T-helper 17 cell (primary cell): ENCODE measurements around the gene TBC1D22A. TPM values are rescaled to one million over a fixed set of nuclear protein-coding genes. Genes with fewer than 3 reads are reported as not detected.
"Not testable (repeated sequence)": the region's sequence is repeated elsewhere in the genome, so short reads cannot be mapped to it uniquely, and the experiment has no call there.

Experiments used
- ATAC-seq: fragments of 150-1000 bp; cut with Tn5 transposase; 2 replicates; pipeline ENCODE4 v1.10.0; 2021; ENCODE audit warnings: mild to moderate bottlenecking, moderate library complexity
- DNase-seq, 3 donors: peaks; one replicate each; pipeline versions ENCODE4 v3.0.0 to v3.0.0-alpha.2; 2020 to 2021
- H3K9me3 ChIP-seq: one replicate; pipeline ENCODE4 v1.7.0; 2013; ENCODE audit warnings: low read length, mild to moderate bottlenecking; ENCODE audit not compliant: control insufficient read depth, poor library complexity, severe bottlenecking
- H3K27ac Mint-ChIP-seq: one replicate; pipeline ENCODE4 v1.8.0; 2022; ENCODE audit warnings: mild to moderate bottlenecking, moderate library complexity, mixed read lengths
- H3K27me3 Mint-ChIP-seq: one replicate; pipeline ENCODE4 v1.8.0; 2022; ENCODE audit warnings: mixed read lengths
- H3K36me3 Mint-ChIP-seq: one replicate; pipeline ENCODE4 v1.8.0; 2022; ENCODE audit warnings: low read depth, mixed read lengths
- H3K4me1 Mint-ChIP-seq: one replicate; pipeline ENCODE4 v1.8.0; 2022; ENCODE audit warnings: mild to moderate bottlenecking, mixed read lengths
- H3K4me3 Mint-ChIP-seq: one replicate; pipeline ENCODE4 v1.8.0; 2022; ENCODE audit warnings: mild to moderate bottlenecking, moderate library complexity, mixed read lengths
- total RNA-seq, 4 donors: library from RNA in 2 of 4; stranded (reverse) in 2 of 4; gene quantifications; one replicate each; pipeline ENCODE4 v1.2.3 and lab custom pipeline; 2022 to 2026

The TBC1D22A gene
- total RNA-seq, 2 donors from 2014 or later, result 42.1 to 43.8 TPM

GRCh38 chr22:47112994-47113852, 350.8 kb downstream of the TBC1D22A start:
- Mint-ChIP-seq H3K4me3 (no peak overlapping the region), H3K4me1 (peaks cover 11% of the 10 kb centered on the region), H3K27me3 (no peaks in the 10 kb centered on the region), H3K27ac (no peak overlapping the region), H3K36me3 (no peaks in the 10 kb centered on the region)
- DNase-seq (no peak), ATAC-seq (no peak)
- H3K9me3 ChIP-seq, result no peaks in the 10 kb centered on the region

GRCh38 chr22:47113853-47114415, 351.5 kb downstream of the TBC1D22A start:
- no peaks in the 10 kb centered on the region for H3K36me3 Mint-ChIP-seq

GRCh38 chr22:47114813-47115517, 352.5 kb downstream of the TBC1D22A start:
- H3K4me3 Mint-ChIP-seq, result no peak overlapping the region
- no peaks in the 10 kb centered on the region for H3K36me3 Mint-ChIP-seq
- peaks cover 11% of the 10 kb centered on the region for H3K4me1 Mint-ChIP-seq
- no peaks in the 10 kb centered on the region for H3K27me3 Mint-ChIP-seq
- ATAC-seq, result no peak
- no peak for DNase-seq
- H3K27ac Mint-ChIP-seq, result no peak overlapping the region
- H3K9me3 ChIP-seq, result no peaks in the 10 kb centered on the region

More at GRCh38 chr22:47113853-47114415, 351.5 kb downstream of the TBC1D22A start:
- Mint-ChIP-seq H3K4me1 (peaks cover 11% of the 10 kb centered on the region), H3K27me3 (no peaks in the 10 kb centered on the region), H3K4me3 (no peak overlapping the region), H3K27ac (no peak overlapping the region)
- no peak for ATAC-seq
- no peak for DNase-seq
- no peaks in the 10 kb centered on the region for H3K9me3 ChIP-seq

GRCh38 chr22:47115518-47115890, 353.1 kb downstream of the TBC1D22A start:
- H3K4me1 Mint-ChIP-seq, result peaks cover 9% of the 10 kb centered on the region
- H3K4me3 Mint-ChIP-seq, result no peak overlapping the region
- H3K36me3 Mint-ChIP-seq, result no peaks in the 10 kb centered on the region
- H3K27me3 Mint-ChIP-seq, result no peaks in the 10 kb centered on the region
- ATAC-seq, result no peak
- DNase-seq, result no peak
- no peak overlapping the region for H3K27ac Mint-ChIP-seq
- no peaks in the 10 kb centered on the region for H3K9me3 ChIP-seq

GRCh38 chr22:47115921-47116320, 353.5 kb downstream of the TBC1D22A start:
- ATAC-seq, result no peak
- no peaks in the 10 kb centered on the region for H3K9me3 ChIP-seq

GRCh38 chr22:47116426-47117341, 354.2 kb downstream of the TBC1D22A start:
- Mint-ChIP-seq H3K4me3 (no peak overlapping the region), H3K27ac (no peak overlapping the region)

More at GRCh38 chr22:47115921-47116320, 353.5 kb downstream of the TBC1D22A start:
- no peak overlapping the region for H3K27ac Mint-ChIP-seq
- H3K36me3 Mint-ChIP-seq, result no peaks in the 10 kb centered on the region
- no peak for DNase-seq
- H3K4me3 Mint-ChIP-seq, result no peak overlapping the region
- H3K4me1 Mint-ChIP-seq, result peaks cover 8% of the 10 kb centered on the region
- no peaks in the 10 kb centered on the region for H3K27me3 Mint-ChIP-seq

GRCh38 chr22:47117442-47117841, 355.0 kb downstream of the TBC1D22A start:
- ATAC-seq, H3K27ac Mint-ChIP-seq, DNase-seq, H3K9me3 ChIP-seq, H3K4me3 Mint-ChIP-seq, H3K36me3 Mint-ChIP-seq, H3K27me3 Mint-ChIP-seq: not testable (repeated sequence)
- peaks cover 11% of the 10 kb centered on the region for H3K4me1 Mint-ChIP-seq

More at GRCh38 chr22:47116426-47117341, 354.2 kb downstream of the TBC1D22A start:
- no peaks in the 10 kb centered on the region for H3K27me3 Mint-ChIP-seq
- H3K9me3 ChIP-seq, result no peaks in the 10 kb centered on the region
- H3K36me3 Mint-ChIP-seq, result no peaks in the 10 kb centered on the region
- DNase-seq, result no peak
- ATAC-seq, result no peak
- peaks cover 8% of the 10 kb centered on the region for H3K4me1 Mint-ChIP-seq

GRCh38 chr22:47119181-47119580, 356.7 kb downstream of the TBC1D22A start:
- Mint-ChIP-seq H3K4me1 (peaks cover 15% of the 10 kb centered on the region), H3K27ac (peak overlapping the region; percentile 32), H3K36me3 (no peaks in the 10 kb centered on the region), H3K4me3 (no peak overlapping the region), H3K27me3 (no peaks in the 10 kb centered on the region)
- ATAC-seq (no peak), DNase-seq (no peak)
- H3K9me3 ChIP-seq, result no peaks in the 10 kb centered on the region

- peaks cover 18% of the 10 kb centered on the region for H3K4me1 Mint-ChIP-seq
- no peak for ATAC-seq
- no peak overlapping the region for H3K4me3 Mint-ChIP-seq
- DNase-seq, result no peak
- no peaks in the 10 kb centered on the region for H3K36me3 Mint-ChIP-seq
- no peaks in the 10 kb centered on the region for H3K27me3 Mint-ChIP-seq
- no peaks in the 10 kb centered on the region for H3K9me3 ChIP-seq
- H3K27ac Mint-ChIP-seq, result no peak overlapping the region
These were observed 357.9 kb downstream of the TBC1D22A start for GRCh38 chr22:47120399-47120798.

- H3K9me3 ChIP-seq, result no peaks in the 10 kb centered on the region
- H3K27me3 Mint-ChIP-seq, result no peaks in the 10 kb centered on the region
- ATAC-seq, result no peak
- no peaks in the 10 kb centered on the region for H3K36me3 Mint-ChIP-seq
- no peak for DNase-seq
- no peak overlapping the region for H3K4me3 Mint-ChIP-seq
- no peak overlapping the region for H3K27ac Mint-ChIP-seq
- H3K4me1 Mint-ChIP-seq, result peaks cover 21% of the 10 kb centered on the region
These were observed 359.3 kb downstream of the TBC1D22A start for GRCh38 chr22:47121791-47122190.

- Mint-ChIP-seq H3K27ac (no peak overlapping the region), H3K36me3 (no peaks in the 10 kb centered on the region), H3K4me3 (no peak overlapping the region), H3K4me1 (peaks cover 19% of the 10 kb centered on the region), H3K27me3 (no peaks in the 10 kb centered on the region)
- ATAC-seq (no peak), DNase-seq (no peak)
- no peaks in the 10 kb centered on the region for H3K9me3 ChIP-seq
These were observed 360.1 kb downstream of the TBC1D22A start for GRCh38 chr22:47122441-47123000.

- peaks cover 19% of the 10 kb centered on the region for H3K4me1 Mint-ChIP-seq
- no peaks in the 10 kb centered on the region for H3K27me3 Mint-ChIP-seq
- H3K9me3 ChIP-seq, result no peaks in the 10 kb centered on the region
- DNase-seq, result no peak
- H3K27ac Mint-ChIP-seq, result no peak overlapping the region
- no peak overlapping the region for H3K4me3 Mint-ChIP-seq
- no peak for ATAC-seq
- H3K36me3 Mint-ChIP-seq, result no peaks in the 10 kb centered on the region
These were observed 360.8 kb downstream of the TBC1D22A start for GRCh38 chr22:47123006-47123826.
